Activated gamma-delta T cell treated with anti-CD3 and anti-CD28 coated beads, Interleukin-2, amount 50 U/mL, for 16 hours (primary cell): ENCODE data around the gene HMGB4.

Source experiments
- DNase-seq: peaks from one replicate; pipeline ENCODE4 v3.0.0-alpha.2; 2020; ENCODE audit warnings: low read depth

Gene HMGB4

DNA sequence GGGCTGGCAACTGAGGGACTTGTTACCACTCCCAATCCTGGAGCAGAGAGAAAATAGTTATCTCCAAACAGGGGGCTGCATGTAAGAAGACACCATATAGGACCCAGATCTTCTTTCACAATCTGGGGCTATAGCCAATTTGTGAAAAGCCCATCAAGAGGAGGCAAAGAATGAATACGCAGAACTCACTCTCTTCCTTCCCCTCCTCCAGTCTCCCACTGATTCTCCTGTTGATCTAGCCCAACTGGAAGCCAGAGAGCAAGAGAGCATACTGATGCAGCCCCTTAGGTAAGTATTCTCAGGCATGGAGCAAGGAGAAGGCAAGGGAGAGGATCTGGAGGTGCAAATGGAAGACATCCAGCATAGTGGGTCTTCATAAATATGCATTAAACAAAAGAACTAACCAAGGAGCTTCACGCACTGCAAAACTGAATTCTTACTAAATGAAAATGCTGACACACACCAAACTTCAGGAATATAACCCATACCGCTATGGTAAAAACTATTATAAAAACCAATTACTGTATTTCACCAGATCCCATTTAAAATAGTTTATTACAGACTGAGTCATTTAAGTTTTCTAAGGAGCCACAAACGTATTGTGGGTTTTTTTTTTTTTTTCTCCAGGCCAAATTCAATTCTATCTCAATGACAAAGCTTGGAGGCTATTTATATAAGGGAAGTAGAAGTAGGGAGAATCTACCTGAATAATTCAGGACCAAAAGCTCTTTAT lies 15.5 kb upstream of the HMGB4 start:
- no peak for DNase-seq

- no peak for DNase-seq
Observed at GRCh38 chr1:33849211-33849610, 14.7 kb upstream of the HMGB4 start.

DNA sequence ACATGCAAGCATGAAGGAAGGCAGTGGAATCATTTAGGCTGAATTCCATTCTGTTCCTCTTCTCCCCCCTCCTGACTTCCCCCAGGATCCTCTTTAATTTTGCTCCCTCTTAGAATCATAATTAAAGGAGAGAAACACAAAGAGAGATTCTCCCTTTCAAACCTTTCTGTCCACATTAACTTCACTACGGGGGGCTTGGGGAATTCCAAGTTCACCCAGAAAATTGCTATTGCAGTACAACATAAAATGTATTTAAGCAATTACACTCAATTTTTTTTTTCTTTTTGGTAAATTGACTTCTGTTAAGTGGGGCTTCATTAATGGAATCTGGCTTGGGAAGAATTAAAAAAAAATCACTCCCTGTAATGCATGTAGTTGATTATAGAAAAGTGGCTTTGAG lies 13.4 kb upstream of the HMGB4 start:
- no peak for DNase-seq

- DNase-seq = no peak
Observed at GRCh38 chr1:33852711-33853110, 11.2 kb upstream of the HMGB4 start.

DNA sequence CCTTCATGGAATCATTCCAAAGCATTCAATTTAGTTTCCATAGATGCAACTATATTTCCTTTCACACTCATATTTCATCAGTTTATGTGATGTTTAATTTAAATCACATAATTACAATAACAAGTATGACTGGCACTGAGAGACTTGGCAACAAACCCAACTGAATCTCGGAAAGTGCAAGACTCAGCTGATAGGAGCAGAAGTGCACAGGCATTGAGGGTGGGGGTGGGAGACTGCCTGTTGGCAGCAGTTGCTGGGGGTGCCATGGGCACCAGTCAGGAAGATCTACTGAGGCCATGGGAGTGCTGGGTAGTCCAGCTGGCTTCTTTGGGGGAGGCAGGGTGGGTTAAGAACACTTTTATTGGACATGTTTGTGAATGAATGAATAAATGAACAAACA lies 10.4 kb upstream of the HMGB4 start:
- DNase-seq = no peak

DNA sequence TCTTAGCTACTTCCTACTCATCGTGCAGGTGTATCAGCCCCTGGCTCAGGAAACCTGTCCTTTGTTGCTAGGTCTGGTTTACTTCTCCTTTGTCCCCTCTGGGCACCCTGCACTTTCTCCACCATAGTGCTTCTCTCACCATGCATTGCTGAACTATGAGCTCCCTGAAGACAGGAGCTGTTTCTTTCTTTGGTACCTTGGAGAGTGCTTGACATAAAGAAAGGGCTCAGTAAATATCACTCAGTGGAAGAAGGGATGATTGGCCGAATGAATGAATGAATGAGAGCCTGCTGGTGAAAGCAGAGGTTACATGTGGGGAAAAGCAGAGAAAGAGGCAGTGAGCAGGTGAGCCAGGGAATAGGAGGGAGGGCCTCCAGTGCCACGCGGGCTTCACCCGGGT lies 9.8 kb upstream of the HMGB4 start:
- no peak for DNase-seq

DNA sequence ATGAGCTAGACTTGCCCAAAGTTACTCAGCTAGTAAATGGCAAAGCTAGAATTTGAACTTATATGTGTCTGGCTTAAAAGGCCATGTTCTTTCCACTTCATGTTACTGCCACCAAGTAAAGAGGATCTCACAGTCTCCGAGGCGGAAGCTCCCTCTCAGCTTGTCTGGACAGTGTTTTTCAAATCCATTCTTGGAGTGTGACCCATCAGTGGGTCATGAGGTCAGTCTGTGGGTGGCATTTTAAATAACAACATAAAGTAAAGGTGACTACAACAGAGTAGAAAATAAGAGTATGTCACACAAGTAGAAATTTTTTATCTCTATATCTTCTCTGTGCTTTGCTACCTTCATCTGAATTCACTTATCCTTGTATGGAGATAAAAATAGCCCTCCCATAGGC lies 3.2 kb upstream of the HMGB4 start:
- no peak for DNase-seq

- DNase-seq = no peak
Observed at GRCh38 chr1:33864460-33865389, 846 bp downstream of the HMGB4 start.

DNA sequence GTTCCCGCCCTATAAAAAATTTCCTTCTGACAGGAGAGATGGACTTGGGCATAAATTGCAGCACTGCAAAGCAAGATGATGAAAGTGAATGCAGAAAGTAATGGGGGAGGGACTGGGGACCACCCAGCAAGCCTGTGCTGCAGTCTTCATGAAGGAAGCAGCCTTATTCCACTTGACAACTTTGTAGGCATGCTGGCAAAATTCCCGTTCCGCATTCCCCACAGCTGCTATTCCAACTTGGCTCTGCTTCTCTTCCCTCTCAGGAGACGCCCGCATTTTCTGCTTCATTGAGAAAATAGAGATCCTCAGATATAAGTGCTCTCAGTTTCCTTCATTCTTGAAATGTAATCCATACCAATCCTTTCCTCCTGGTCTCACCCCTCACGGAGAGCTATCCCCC lies 2.4 kb downstream of the HMGB4 start:
- DNase-seq = no peak

- no peak for DNase-seq
Observed at GRCh38 chr1:33867684-33868083, 3.8 kb downstream of the HMGB4 start.

- DNase-seq = no peak
Observed at GRCh38 chr1:33872275-33872674, 8.4 kb downstream of the HMGB4 start.

- DNase-seq = no peak
Observed at GRCh38 chr1:33872683-33873082, 8.8 kb downstream of the HMGB4 start.

DNA sequence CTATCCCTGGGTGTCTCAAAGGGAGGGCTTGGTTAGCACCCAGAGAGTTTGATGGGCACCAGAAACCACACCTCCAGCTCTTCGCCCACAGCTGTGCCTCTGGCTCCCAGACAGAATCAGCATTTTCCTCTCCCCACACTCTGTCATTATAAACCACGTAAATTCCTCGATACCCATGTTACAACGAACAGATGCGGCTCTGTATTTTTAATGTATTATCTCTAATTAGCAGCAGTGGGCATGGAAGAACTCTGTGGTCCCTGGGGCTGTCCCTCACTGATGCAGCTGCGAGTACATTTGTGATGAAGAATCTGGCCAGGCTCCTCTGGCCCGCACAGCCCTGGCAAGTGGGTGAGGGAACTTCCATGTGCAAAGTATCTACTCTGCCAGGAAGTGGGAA lies 10.8 kb downstream of the HMGB4 start:
- DNase-seq = no peak

GRCh38 chr1:33875862-33876261 lies 12.0 kb downstream of the HMGB4 start:
- DNase-seq = no peak

GRCh38 chr1:33876970-33877650 lies 13.2 kb downstream of the HMGB4 start:
- DNase-seq = no peak

GRCh38 chr1:33878392-33878791 lies 14.5 kb downstream of the HMGB4 start:
- no peak for DNase-seq

GRCh38 chr1:33880305-33880704 lies 16.4 kb downstream of the HMGB4 start:
- no peak for DNase-seq

GRCh38 chr1:33886496-33886895 lies 22.6 kb downstream of the HMGB4 start:
- DNase-seq = no peak

GRCh38 chr1:33893147-33893830 lies 29.4 kb downstream of the HMGB4 start:
- DNase-seq = no peak

DNA sequence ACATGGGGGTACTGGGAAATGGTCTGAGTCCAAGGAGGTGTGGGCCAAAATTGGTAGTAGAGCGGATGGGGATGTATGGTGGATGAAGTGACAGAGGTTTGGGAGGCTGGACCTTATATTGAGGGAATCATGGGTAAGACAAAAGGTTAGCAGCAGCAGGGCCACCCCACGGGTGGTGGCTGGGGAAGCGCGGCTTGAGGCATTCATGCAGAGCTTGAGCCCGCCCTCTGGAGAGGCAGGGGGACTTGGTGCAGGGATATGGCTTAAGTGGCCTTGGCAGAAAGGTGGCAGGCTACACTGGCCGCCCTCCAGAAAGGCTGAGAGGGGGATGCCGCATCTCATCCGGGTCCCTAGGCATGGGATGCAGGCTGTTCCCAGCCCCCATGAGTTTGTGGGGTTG lies 31.5 kb downstream of the HMGB4 start:
- DNase-seq = no peak

DNA sequence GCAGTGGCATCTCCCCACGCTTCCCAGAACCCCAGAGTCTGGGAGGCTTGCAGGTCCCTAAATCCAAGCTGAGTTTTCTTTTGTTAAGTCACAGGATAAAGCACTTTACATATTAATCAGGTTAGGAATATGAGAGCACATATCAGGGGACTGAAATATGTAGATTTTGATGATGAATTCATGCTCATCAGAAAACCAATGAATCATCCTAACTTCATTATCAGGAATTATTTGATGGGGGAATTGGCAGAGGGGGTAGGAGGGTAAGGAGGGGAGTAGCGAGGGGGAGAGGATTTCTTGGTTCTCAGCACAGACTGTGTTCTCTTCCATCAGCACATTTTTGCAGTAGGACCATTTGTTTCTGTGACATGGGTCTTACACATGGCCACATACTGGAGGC lies 32.1 kb downstream of the HMGB4 start:
- no peak for DNase-seq

DNA sequence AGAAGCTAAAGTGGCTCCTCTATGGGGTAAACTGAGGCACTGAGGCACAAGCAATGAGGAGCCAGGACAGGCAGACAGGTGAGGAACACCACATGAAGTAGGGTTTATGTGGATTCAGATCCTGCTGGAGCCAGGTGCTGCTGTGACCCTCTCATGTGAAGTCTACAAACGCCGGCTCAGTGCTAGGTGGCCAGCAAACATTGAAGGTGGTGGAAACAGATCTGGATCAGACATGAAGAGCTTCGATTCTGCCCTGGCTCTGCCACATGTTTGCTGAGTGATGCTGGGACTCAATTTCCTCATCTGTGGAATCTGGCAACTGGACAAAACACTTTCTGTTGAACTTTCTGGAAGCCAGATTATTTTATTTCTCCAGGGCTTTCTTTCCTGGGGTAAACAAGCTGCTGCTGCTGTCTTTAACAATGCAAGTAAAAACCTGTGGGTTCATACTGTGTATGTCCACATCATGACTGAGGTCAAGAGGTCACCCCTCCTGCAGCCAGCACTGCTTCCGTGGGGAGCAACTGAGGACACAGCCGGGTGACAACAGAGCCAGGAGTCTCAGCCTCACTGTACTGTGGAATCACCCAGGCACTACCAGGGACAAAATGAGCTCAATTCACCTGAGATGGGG lies 33.3 kb downstream of the HMGB4 start:
- no peak for DNase-seq
